ENCODE results near the gene NOC4L.

DNA sequence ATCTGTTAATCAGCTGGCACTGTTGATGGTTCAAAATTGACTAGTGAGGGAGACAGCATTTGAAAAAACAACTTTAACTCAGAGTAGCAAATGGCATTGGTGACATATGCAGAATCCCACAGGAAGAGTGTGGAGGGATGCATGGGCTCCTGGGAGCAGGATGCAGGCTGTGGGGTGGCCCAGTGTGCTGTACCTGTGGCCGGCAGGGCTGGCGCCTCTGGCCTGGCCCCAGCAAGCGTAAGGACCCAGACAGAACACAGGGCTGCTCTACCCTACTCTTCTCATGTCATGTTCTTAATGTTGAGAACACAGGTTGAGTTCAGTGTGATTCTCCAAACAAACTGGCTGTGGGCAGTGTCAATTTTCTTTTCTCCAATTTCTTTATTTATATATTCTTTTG lies 33.6 kb upstream of the NOC4L start:
- TF ChIP-seq BHLHE40 (IDR thresholded peaks at IDR 0.05; ENCODE audit: low read depth, low read length), result no peak
- TF ChIP-seq POLR2A (IDR thresholded peaks at IDR 0.05; ENCODE audit: low read depth, low read length), result no peak
- TF ChIP-seq, protein P1, sequence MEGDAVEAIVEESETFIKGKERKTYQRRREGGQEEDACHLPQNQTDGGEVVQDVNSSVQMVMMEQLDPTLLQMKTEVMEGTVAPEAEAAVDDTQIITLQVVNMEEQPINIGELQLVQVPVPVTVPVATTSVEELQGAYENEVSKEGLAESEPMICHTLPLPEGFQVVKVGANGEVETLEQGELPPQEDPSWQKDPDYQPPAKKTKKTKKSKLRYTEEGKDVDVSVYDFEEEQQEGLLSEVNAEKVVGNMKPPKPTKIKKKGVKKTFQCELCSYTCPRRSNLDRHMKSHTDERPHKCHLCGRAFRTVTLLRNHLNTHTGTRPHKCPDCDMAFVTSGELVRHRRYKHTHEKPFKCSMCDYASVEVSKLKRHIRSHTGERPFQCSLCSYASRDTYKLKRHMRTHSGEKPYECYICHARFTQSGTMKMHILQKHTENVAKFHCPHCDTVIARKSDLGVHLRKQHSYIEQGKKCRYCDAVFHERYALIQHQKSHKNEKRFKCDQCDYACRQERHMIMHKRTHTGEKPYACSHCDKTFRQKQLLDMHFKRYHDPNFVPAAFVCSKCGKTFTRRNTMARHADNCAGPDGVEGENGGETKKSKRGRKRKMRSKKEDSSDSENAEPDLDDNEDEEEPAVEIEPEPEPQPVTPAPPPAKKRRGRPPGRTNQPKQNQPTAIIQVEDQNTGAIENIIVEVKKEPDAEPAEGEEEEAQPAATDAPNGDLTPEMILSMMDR (conservative IDR thresholded peaks at IDR 0.05; ENCODE audit: low read depth, low read length), result no peak
- TF ChIP-seq CEBPB (IDR thresholded peaks at IDR 0.05; ENCODE audit: low read depth, low read length), result no peak
- no peak for TF ChIP-seq RCOR1 (IDR thresholded peaks at IDR 0.05; ENCODE audit: insufficient replicate concordance, low read length)
- TF ChIP-seq NFE2L2 (IDR thresholded peaks at IDR 0.05; ENCODE audit: low read depth, low read length), result no peak
- TF ChIP-seq CHD1 (IDR thresholded peaks at IDR 0.05; ENCODE audit: low read depth, low read length), result no peak
- TF ChIP-seq, protein P2, sequence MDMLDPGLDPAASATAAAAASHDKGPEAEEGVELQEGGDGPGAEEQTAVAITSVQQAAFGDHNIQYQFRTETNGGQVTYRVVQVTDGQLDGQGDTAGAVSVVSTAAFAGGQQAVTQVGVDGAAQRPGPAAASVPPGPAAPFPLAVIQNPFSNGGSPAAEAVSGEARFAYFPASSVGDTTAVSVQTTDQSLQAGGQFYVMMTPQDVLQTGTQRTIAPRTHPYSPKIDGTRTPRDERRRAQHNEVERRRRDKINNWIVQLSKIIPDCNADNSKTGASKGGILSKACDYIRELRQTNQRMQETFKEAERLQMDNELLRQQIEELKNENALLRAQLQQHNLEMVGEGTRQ (IDR thresholded peaks at IDR 0.05; ENCODE audit: low read depth, low read length), result no peak
- TF ChIP-seq RFX5 (IDR thresholded peaks at IDR 0.05; ENCODE audit: low read depth, low read length), result no peak
- TF ChIP-seq MAFK (IDR thresholded peaks at IDR 0.05; ENCODE audit: low read depth, low read length), result no peak
- TF ChIP-seq, protein P3, sequence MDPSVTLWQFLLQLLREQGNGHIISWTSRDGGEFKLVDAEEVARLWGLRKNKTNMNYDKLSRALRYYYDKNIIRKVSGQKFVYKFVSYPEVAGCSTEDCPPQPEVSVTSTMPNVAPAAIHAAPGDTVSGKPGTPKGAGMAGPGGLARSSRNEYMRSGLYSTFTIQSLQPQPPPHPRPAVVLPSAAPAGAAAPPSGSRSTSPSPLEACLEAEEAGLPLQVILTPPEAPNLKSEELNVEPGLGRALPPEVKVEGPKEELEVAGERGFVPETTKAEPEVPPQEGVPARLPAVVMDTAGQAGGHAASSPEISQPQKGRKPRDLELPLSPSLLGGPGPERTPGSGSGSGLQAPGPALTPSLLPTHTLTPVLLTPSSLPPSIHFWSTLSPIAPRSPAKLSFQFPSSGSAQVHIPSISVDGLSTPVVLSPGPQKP (IDR thresholded peaks at IDR 0.05; ENCODE audit: borderline replicate concordance, low read depth, low read length), result no peak
- TF ChIP-seq SMC3 (IDR thresholded peaks at IDR 0.05; ENCODE audit: low read depth, low read length), result no peak
- no peak for TF ChIP-seq MXI1 (IDR thresholded peaks at IDR 0.05; ENCODE audit: borderline replicate concordance, low read depth, low read length)
- no peak for TF ChIP-seq RAD21 (IDR thresholded peaks at IDR 0.05; ENCODE audit: low read length)
